Activated naive CD4-positive, alpha-beta T cell treated with anti-CD3 and anti-CD28 coated beads, Interleukin-2, amount 10 ng/mL, durations not matched to agents 7 days and 5 days (primary cell): ENCODE results near the gene NHSL1.

Source experiments
- CTCF ChIA-PET: fragments of 350-600 bp; sonication (Branson Sonifier 250); formaldehyde crosslinking; loops from one replicate; lab custom pipeline; 2021; ENCODE audit warnings: antibody characterized with exemption; lab: Charles Lee
- DNase-seq: peaks from one replicate; pipeline ENCODE4 v3.0.0-alpha.2; 2020
- H3K27ac Mint-ChIP-seq: one replicate; pipeline ENCODE4 v1.8.0; 2021; ENCODE audit warnings: mild to moderate bottlenecking, moderate library complexity, mixed read lengths
- H3K27me3 Mint-ChIP-seq: one replicate; pipeline ENCODE4 v1.8.0; 2021; ENCODE audit warnings: mild to moderate bottlenecking, mixed read lengths
- H3K36me3 Mint-ChIP-seq: one replicate; pipeline ENCODE4 v1.8.0; 2021; ENCODE audit warnings: mixed read lengths
- H3K4me1 Mint-ChIP-seq: one replicate; pipeline ENCODE4 v1.8.0; 2021; ENCODE audit warnings: mixed read lengths
- H3K4me3 Mint-ChIP-seq: one replicate; pipeline ENCODE4 v1.8.0; 2021; ENCODE audit warnings: mild to moderate bottlenecking, moderate library complexity, mixed read lengths
- H3K9me3 Mint-ChIP-seq: one replicate; pipeline ENCODE4 v1.8.0; 2021; ENCODE audit warnings: mixed read lengths

The NHSL1 gene

DNA sequence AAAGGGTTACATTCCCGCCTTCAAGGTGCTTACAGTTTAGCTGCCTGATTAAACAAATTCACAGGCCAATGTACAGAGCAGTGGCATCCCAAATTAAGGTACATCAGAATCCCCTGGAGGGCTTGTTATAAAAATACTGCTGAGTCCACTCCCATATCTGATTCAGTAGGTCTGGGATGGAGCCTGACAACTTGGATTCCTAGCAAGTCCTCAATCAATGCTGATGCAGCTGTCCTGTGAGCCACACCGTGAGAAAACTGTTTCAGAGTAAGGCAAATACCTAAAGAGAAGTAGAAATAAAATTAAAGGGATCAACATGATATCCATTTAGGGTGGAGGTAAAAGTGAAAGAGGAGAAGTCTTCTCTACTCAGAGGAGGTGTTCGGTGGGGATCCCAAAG lies 16.5 kb downstream of the NHSL1 start:
- CTCF ChIA-PET = no interaction called here
- H3K9me3 Mint-ChIP-seq = no peaks in the 10 kb centered on the region
- no peaks in the 10 kb centered on the region for H3K4me1 Mint-ChIP-seq
- no peaks in the 10 kb centered on the region for H3K36me3 Mint-ChIP-seq
- H3K27ac Mint-ChIP-seq = no peak overlapping the region
- H3K4me3 Mint-ChIP-seq = no peak overlapping the region
- no peak for DNase-seq
- H3K27me3 Mint-ChIP-seq = peaks cover 5% of the 10 kb centered on the region

- no peaks in the 10 kb centered on the region for H3K36me3 Mint-ChIP-seq
- peaks cover 5% of the 10 kb centered on the region for H3K27me3 Mint-ChIP-seq
- no peak for DNase-seq
- CTCF ChIA-PET = no interaction called here
- no peaks in the 10 kb centered on the region for H3K9me3 Mint-ChIP-seq
- H3K4me3 Mint-ChIP-seq = no peak overlapping the region
- no peaks in the 10 kb centered on the region for H3K4me1 Mint-ChIP-seq
- no peak overlapping the region for H3K27ac Mint-ChIP-seq
These were observed 18.9 kb downstream of the NHSL1 start for GRCh38 chr6:138480279-138480949.

DNA sequence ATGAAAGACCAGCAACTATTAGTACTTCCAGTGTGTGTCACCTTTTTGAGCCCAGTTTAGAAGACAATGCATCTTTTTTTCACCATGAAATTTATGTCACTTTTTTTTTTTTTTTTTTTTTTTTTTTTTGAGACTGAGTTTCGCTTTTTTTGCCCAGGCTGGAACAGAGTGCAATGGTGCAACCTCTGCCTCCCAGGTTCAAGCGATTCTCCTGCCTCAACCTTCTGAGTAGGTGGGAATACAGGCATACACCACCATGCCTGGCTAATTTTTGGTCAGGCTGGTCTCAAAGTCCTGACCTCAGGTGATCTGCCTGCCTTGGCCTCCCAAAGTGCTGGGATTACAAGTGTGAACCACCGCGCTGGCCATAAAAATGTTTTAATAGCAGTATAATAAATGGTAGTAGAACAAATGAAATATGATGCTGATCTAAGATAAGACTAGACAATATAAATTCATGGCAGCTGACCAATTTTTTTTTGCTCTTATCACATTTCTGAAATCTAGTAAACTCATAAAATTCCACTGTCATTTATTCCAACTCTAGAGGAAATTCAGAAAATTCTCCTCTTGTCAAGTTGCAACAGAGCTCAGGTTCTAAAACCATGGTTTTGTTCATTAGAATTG lies 21.3 kb downstream of the NHSL1 start:
- CTCF ChIA-PET = no interaction called here
- Mint-ChIP-seq H3K4me1 (no peaks in the 10 kb centered on the region), H3K9me3 (no peaks in the 10 kb centered on the region), H3K27ac (no peak overlapping the region), H3K27me3 (no peaks in the 10 kb centered on the region), H3K36me3 (no peaks in the 10 kb centered on the region), H3K4me3 (no peak overlapping the region)
- DNase-seq = no peak

DNA sequence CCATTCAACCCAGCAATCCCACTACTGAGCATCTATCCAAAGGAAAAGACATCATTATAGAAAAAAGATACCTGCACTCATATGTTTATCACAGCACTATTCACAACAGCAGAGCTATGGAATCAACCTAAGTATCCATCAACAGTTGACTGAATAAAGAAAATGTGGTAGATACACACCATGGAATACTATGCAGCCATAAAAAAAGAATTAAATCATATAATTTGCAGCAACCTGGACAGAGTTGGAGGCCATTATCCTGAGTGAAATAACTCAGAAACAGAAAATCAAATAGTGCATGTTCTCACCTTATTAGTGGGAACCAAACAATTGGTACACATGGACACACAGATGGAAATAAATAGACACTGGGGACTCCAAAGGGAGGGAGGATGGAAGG lies 23.2 kb downstream of the NHSL1 start:
- CTCF ChIA-PET = no interaction called here
- no peak overlapping the region for H3K4me3 Mint-ChIP-seq
- DNase-seq = no peak
- H3K27ac Mint-ChIP-seq = no peak overlapping the region
- H3K4me1 Mint-ChIP-seq = no peaks in the 10 kb centered on the region
- H3K36me3 Mint-ChIP-seq = no peaks in the 10 kb centered on the region
- no peaks in the 10 kb centered on the region for H3K27me3 Mint-ChIP-seq
- H3K9me3 Mint-ChIP-seq = no peaks in the 10 kb centered on the region

- Mint-ChIP-seq H3K9me3 (no peaks in the 10 kb centered on the region), H3K27ac (no peak overlapping the region), H3K4me1 (no peaks in the 10 kb centered on the region), H3K27me3 (no peaks in the 10 kb centered on the region), H3K36me3 (no peaks in the 10 kb centered on the region), H3K4me3 (no peak overlapping the region)
- CTCF ChIA-PET = no interaction called here
- DNase-seq = no peak
These were observed 26.1 kb downstream of the NHSL1 start for GRCh38 chr6:138473144-138473543.

- no peak for DNase-seq
- Mint-ChIP-seq H3K4me1 (no peaks in the 10 kb centered on the region), H3K9me3 (no peaks in the 10 kb centered on the region), H3K27me3 (no peaks in the 10 kb centered on the region), H3K36me3 (no peaks in the 10 kb centered on the region), H3K27ac (no peak overlapping the region), H3K4me3 (no peak overlapping the region)
- CTCF ChIA-PET = no interaction called here
These were observed 30.8 kb downstream of the NHSL1 start for GRCh38 chr6:138468320-138469015.

GRCh38 chr6:138467901-138468300 lies 31.4 kb downstream of the NHSL1 start:
- no peak overlapping the region for H3K27ac Mint-ChIP-seq
- CTCF ChIA-PET = no interaction called here
- H3K36me3 Mint-ChIP-seq = no peaks in the 10 kb centered on the region

GRCh38 chr6:138465007-138465645 lies 34.2 kb downstream of the NHSL1 start:
- Mint-ChIP-seq H3K4me1 (no peaks in the 10 kb centered on the region), H3K36me3 (no peaks in the 10 kb centered on the region), H3K27ac (peak overlapping the region; percentile 68), H3K4me3 (no peak overlapping the region), H3K27me3 (no peaks in the 10 kb centered on the region), H3K9me3 (peaks cover 6% of the 10 kb centered on the region)
- CTCF ChIA-PET = interaction anchor here (1.2 to 1.3 kb wide), 2 partner anchors 45 to 53 kb away, joined by 3 read pairs; no protein-coding TSS in a partner anchor
- no peak for DNase-seq

More at GRCh38 chr6:138467901-138468300, 31.4 kb downstream of the NHSL1 start:
- H3K4me1 Mint-ChIP-seq = no peaks in the 10 kb centered on the region
- no peaks in the 10 kb centered on the region for H3K9me3 Mint-ChIP-seq
- H3K27me3 Mint-ChIP-seq = no peaks in the 10 kb centered on the region
- H3K4me3 Mint-ChIP-seq = no peak overlapping the region
- no peak for DNase-seq

GRCh38 chr6:138464085-138464484 lies 35.2 kb downstream of the NHSL1 start:
- H3K27me3 Mint-ChIP-seq = no peaks in the 10 kb centered on the region
- H3K9me3 Mint-ChIP-seq = peaks cover 6% of the 10 kb centered on the region
- H3K36me3 Mint-ChIP-seq = no peaks in the 10 kb centered on the region
- no peaks in the 10 kb centered on the region for H3K4me1 Mint-ChIP-seq
- DNase-seq = no peak
- H3K27ac Mint-ChIP-seq = no peak overlapping the region
- CTCF ChIA-PET = interaction anchor here (1.2 to 1.3 kb wide), 2 partner anchors 46 to 54 kb away, joined by 3 read pairs; no protein-coding TSS in a partner anchor
- H3K4me3 Mint-ChIP-seq = no peak overlapping the region

DNA sequence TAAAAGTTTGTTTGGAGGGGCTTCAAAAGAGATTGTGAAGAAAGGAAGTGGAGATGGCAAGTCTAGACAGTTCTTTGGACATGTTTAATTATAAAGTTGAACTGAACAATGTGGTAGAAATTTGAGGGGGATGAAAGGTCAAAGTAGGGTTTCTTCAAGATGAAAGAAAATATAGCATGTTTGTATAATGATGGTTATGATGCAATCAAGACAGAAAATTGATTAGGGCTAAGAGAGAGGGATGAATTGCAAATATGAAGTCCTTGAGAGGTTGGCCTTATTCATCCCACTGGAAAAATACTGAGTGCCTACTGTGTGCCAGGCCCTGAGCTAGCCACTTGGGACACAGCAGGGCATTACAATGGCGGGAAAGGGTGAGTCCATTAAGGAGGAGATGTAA lies 37.6 kb downstream of the NHSL1 start:
- Mint-ChIP-seq H3K27ac (no peak overlapping the region), H3K4me3 (no peak overlapping the region), H3K9me3 (peaks cover 7% of the 10 kb centered on the region), H3K27me3 (no peaks in the 10 kb centered on the region), H3K36me3 (no peaks in the 10 kb centered on the region), H3K4me1 (peaks cover 10% of the 10 kb centered on the region)
- no peak for DNase-seq
- CTCF ChIA-PET = interaction anchor here (0.6 kb wide), 1 partner anchor 47 kb away, joined by 3 read pairs; no protein-coding TSS in a partner anchor

DNA sequence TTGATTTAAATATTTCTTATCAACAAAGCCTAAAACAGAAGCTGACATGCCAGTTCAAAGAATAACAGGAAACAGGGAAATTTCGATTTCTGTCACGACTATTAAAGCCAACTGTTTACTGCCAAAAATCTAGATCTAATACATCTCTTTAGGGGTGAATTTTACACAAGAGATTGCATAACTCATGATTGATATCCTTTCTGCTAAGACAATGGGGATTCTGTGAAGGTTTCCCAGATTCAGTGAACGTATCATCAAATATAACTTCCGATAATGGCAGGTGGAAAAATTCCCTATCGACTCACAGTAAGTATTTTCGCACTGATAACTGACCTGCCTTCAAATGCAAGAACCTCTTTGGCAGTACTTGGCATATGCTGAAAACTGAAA lies 42.9 kb downstream of the NHSL1 start:
- Mint-ChIP-seq H3K9me3 (peaks cover 4% of the 10 kb centered on the region), H3K4me1 (peaks cover 33% of the 10 kb centered on the region), H3K27me3 (no peaks in the 10 kb centered on the region), H3K36me3 (no peaks in the 10 kb centered on the region), H3K4me3 (peak overlapping the region; percentile 54), H3K27ac (peak overlapping the region; percentile 97)
- CTCF ChIA-PET = interaction anchor here (1.1 to 3.2 kb wide), 3 partner anchors 27 to 53 kb away, joined by 5 to 17 read pairs (median 8); no protein-coding TSS in a partner anchor
- DNase-seq = no peak

- peak; percentile 48 for DNase-seq
- Mint-ChIP-seq H3K9me3 (peaks cover 2% of the 10 kb centered on the region), H3K27ac (peak overlapping the region; percentile 97), H3K4me1 (peaks cover 33% of the 10 kb centered on the region), H3K27me3 (no peaks in the 10 kb centered on the region), H3K36me3 (no peaks in the 10 kb centered on the region), H3K4me3 (peak overlapping the region; percentile 54)
- CTCF ChIA-PET = interaction anchor here (0.9 to 3.2 kb wide), 6 partner anchors 16 to 62 kb away, joined by 3 to 17 read pairs (median 5); no protein-coding TSS in a partner anchor
These were observed 43.4 kb downstream of the NHSL1 start for GRCh38 chr6:138455746-138456400.

- Mint-ChIP-seq H3K36me3 (no peaks in the 10 kb centered on the region), H3K4me1 (peaks cover 33% of the 10 kb centered on the region), H3K4me3 (peak overlapping the region; percentile 54), H3K9me3 (peaks cover 2% of the 10 kb centered on the region), H3K27me3 (no peaks in the 10 kb centered on the region), H3K27ac (peak overlapping the region; percentile 97)
- CTCF ChIA-PET = interaction anchor here (0.9 to 3.2 kb wide), 5 partner anchors 15 to 62 kb away, joined by 3 to 17 read pairs (median 5); no protein-coding TSS in a partner anchor
- DNase-seq = peak; percentile 80
These were observed 44.1 kb downstream of the NHSL1 start for GRCh38 chr6:138454981-138455706.
